Measurements from ENCODE around the gene MYCL.
"Not testable (repeated sequence)": the region's sequence is repeated elsewhere in the genome, so short reads cannot be mapped to it uniquely, and the experiment has no call there.

MYCL gene

GRCh38 chr1:39917825-39918224 lies 16.1 kb upstream of the MYCL start:
- DNase-seq (ENCODE audit: low read depth), result no peak

- DNase-seq (ENCODE audit: low read depth), result no peak
These were observed 13.9 kb upstream of the MYCL start for GRCh38 chr1:39915499-39916129.

- DNase-seq (ENCODE audit: low read depth), result not testable (repeated sequence)
These were observed 11.4 kb upstream of the MYCL start for GRCh38 chr1:39913136-39913535.

GRCh38 chr1:39910263-39910662 lies 8.5 kb upstream of the MYCL start:
- DNase-seq (ENCODE audit: low read depth), result no peak

- DNase-seq (ENCODE audit: low read depth), result no peak
These were observed 6.8 kb upstream of the MYCL start for GRCh38 chr1:39908534-39908933.

GRCh38 chr1:39907528-39908453 lies 6.1 kb upstream of the MYCL start:
- DNase-seq (ENCODE audit: low read depth), result no peak

- no peak for DNase-seq (ENCODE audit: low read depth)
These were observed 3.5 kb upstream of the MYCL start for GRCh38 chr1:39905172-39905571.

- DNase-seq (ENCODE audit: low read depth), result no peak
These were observed 717 bp upstream of the MYCL start for GRCh38 chr1:39902460-39902807.

- no peak for DNase-seq (ENCODE audit: low read depth)
These were observed 328 bp downstream of the MYCL start for GRCh38 chr1:39901464-39901713.

GRCh38 chr1:39900662-39901463 lies 854 bp downstream of the MYCL start:
- DNase-seq (ENCODE audit: low read depth), result no peak

GRCh38 chr1:39899611-39900538 lies 1.8 kb downstream of the MYCL start:
- DNase-seq (ENCODE audit: low read depth), result no peak

- peak; percentile 64 for DNase-seq (ENCODE audit: low read depth)
These were observed 2.8 kb downstream of the MYCL start for GRCh38 chr1:39898648-39899603.

- no peak for DNase-seq (ENCODE audit: low read depth)
These were observed 3.5 kb downstream of the MYCL start for GRCh38 chr1:39898191-39898590.

- DNase-seq (ENCODE audit: low read depth), result peak; percentile 76
These were observed 4.6 kb downstream of the MYCL start for GRCh38 chr1:39896909-39897685.

- no peak for DNase-seq (ENCODE audit: low read depth)
These were observed 5.8 kb downstream of the MYCL start for GRCh38 chr1:39895731-39896480.

- DNase-seq (ENCODE audit: low read depth), result peak; percentile 45
These were observed 6.7 kb downstream of the MYCL start for GRCh38 chr1:39894884-39895495.

GRCh38 chr1:39892601-39893595 lies 8.8 kb downstream of the MYCL start:
- peak; percentile 91 for DNase-seq (ENCODE audit: low read depth)
